HG02763 (cell line): ENCODE data around the gene DOP1A.

ENCODE experiments used
- ATAC-seq: cut with Tn5 transposase; IDR thresholded peaks from one replicate; pipeline ENCODE4 v1.9.1; 2021; ENCODE audit warnings: mild to moderate bottlenecking, moderate library complexity; ENCODE audit not compliant: unreplicated experiment

DOP1A gene

GRCh38 chr6:83071023-83071422 is 3.6 kb downstream of the DOP1A start:
- peak; percentile 43 for ATAC-seq

GRCh38 chr6:83071707-83072106 is 4.2 kb downstream of the DOP1A start:
- no peak for ATAC-seq

GRCh38 chr6:83072726-83073125 is 5.3 kb downstream of the DOP1A start:
- no peak for ATAC-seq

- no peak for ATAC-seq
These were observed 6.1 kb downstream of the DOP1A start for GRCh38 chr6:83073615-83074014.

GRCh38 chr6:83083476-83083875 is 16.0 kb downstream of the DOP1A start:
- ATAC-seq: no peak

GRCh38 chr6:83086751-83087150 is 19.3 kb downstream of the DOP1A start:
- ATAC-seq: peak; percentile 97

- no peak for ATAC-seq
These were observed 25.4 kb downstream of the DOP1A start for GRCh38 chr6:83092756-83093399.

GRCh38 chr6:83096791-83097190 is 29.3 kb downstream of the DOP1A start:
- no peak for ATAC-seq

GRCh38 chr6:83097204-83097603 is 29.7 kb downstream of the DOP1A start:
- no peak for ATAC-seq

- ATAC-seq: no peak
These were observed 30.2 kb downstream of the DOP1A start for GRCh38 chr6:83097675-83098074.

- ATAC-seq: no peak
These were observed 31.1 kb downstream of the DOP1A start for GRCh38 chr6:83098589-83098988.

GRCh38 chr6:83108378-83108777 is 40.9 kb downstream of the DOP1A start:
- no peak for ATAC-seq

- no peak for ATAC-seq
These were observed 45.8 kb downstream of the DOP1A start for GRCh38 chr6:83113258-83113657.

GRCh38 chr6:83114164-83114563 is 46.7 kb downstream of the DOP1A start:
- no peak for ATAC-seq

- ATAC-seq: no peak
These were observed 50.3 kb downstream of the DOP1A start for GRCh38 chr6:83117802-83118201.

- ATAC-seq: no peak
These were observed 52.4 kb downstream of the DOP1A start for GRCh38 chr6:83119742-83120300.

GRCh38 chr6:83124553-83124952 is 57.1 kb downstream of the DOP1A start:
- no peak for ATAC-seq

- ATAC-seq: no peak
These were observed 58.0 kb downstream of the DOP1A start for GRCh38 chr6:83125425-83125824.

GRCh38 chr6:83126223-83126622 is 58.8 kb downstream of the DOP1A start:
- ATAC-seq: no peak

GRCh38 chr6:83126807-83127206 is 59.3 kb downstream of the DOP1A start:
- no peak for ATAC-seq

- ATAC-seq: no peak
These were observed 59.8 kb downstream of the DOP1A start for GRCh38 chr6:83127258-83127657.

GRCh38 chr6:83127976-83128375 is 60.5 kb downstream of the DOP1A start:
- ATAC-seq: no peak

GRCh38 chr6:83132121-83132520 is 64.7 kb downstream of the DOP1A start:
- ATAC-seq: no peak
